ENCODE measurements around the gene ACTRT2.

The ACTRT2 gene

GRCh38 chr1:2984399-2985061 lies 36.7 kb upstream of the ACTRT2 start:
- no peak overlapping the region for H3K4me3 ChIP-seq
- H3K27ac ChIP-seq, result no peak overlapping the region
- TF ChIP-seq CTCF (IDR thresholded peaks at IDR 0.05), result no peak
- no peak for DNase-seq (ENCODE audit: low spot score)

GRCh38 chr1:2985067-2985561 lies 36.2 kb upstream of the ACTRT2 start:
- no peak for TF ChIP-seq CTCF (IDR thresholded peaks at IDR 0.05)
- Histone ChIP-seq H3K27ac (no peak overlapping the region), H3K4me3 (no peak overlapping the region)
- no peak for DNase-seq (ENCODE audit: low spot score)

- H3K27ac ChIP-seq, result no peak overlapping the region
- no peak overlapping the region for H3K4me3 ChIP-seq
- no peak for TF ChIP-seq CTCF (IDR thresholded peaks at IDR 0.05)
- DNase-seq (ENCODE audit: low spot score), result no peak
Measured at GRCh38 chr1:2985694-2986548, 35.3 kb upstream of the ACTRT2 start.

DNA sequence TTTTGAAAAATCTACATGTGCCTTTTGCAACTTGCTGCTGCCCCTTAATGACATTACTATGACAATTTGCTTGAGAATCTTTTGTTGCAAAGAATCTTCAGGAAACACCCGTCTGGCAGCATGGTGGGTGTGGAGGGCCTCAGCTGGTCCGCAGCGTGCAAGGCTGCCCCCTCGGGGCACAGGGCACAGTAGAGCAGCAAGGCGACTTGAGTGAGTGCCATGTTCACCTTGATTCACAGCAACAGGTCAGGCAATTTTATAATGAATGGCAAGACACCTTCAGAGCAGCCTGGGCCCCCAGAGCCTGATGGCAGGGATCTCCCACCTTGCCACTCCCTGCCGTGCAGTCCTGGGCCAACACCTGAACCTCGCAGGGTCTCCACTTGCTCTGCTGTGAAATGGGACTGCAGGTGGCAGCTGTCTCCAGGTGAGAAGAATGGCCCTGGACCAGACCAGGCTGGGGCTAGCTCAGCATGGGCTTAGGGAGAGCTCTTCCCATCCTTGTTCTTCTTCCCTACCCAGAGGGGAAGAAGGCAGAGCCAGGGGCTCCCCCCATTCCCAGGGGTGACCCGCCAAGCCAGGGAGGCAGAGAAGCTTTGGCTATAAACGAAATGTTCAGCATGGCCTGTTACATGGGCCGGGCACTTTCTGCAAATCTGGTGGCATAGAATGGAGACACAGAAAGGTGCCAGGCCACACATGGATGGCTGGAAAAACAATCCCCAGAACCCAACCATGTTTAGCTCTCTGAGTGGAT lies 34.5 kb upstream of the ACTRT2 start:
- H3K27ac ChIP-seq, result no peak overlapping the region
- no peak overlapping the region for H3K4me3 ChIP-seq
- TF ChIP-seq CTCF (IDR thresholded peaks at IDR 0.05), result no peak
- no peak for DNase-seq (ENCODE audit: low spot score)

- no peak for DNase-seq (ENCODE audit: low spot score)
- no peak overlapping the region for H3K4me3 ChIP-seq
- TF ChIP-seq CTCF (IDR thresholded peaks at IDR 0.05), result no peak
- H3K27ac ChIP-seq, result no peak overlapping the region
Measured at GRCh38 chr1:2987773-2988172, 33.5 kb upstream of the ACTRT2 start.

- H3K27ac ChIP-seq, result no peak overlapping the region
- DNase-seq (ENCODE audit: low spot score), result no peak
- H3K4me3 ChIP-seq, result no peak overlapping the region
- TF ChIP-seq CTCF (IDR thresholded peaks at IDR 0.05), result no peak
Measured at GRCh38 chr1:2988256-2988655, 33.0 kb upstream of the ACTRT2 start.
